Suprapubic skin (tissue), 4 donors: Measurements from ENCODE around the gene CD160.

Source experiments
- POLR2A ChIP-seq, 2 donors: fragments of 450-650 bp; IDR thresholded peaks; one replicate each; pipeline ENCODE4 v1.6.1; 2017; ENCODE audit warnings: antibody characterized with exemption in 2 of 2, mild to moderate bottlenecking in 2 of 2, moderate library complexity in 2 of 2
- POLR2AphosphoS5 ChIP-seq, 3 donors: sonication (generic); formaldehyde crosslinking; IDR thresholded peaks; one replicate each; pipeline ENCODE4 v1.6.1; 2017; ENCODE audit warnings: antibody characterized with exemption in 3 of 3
- TF ChIP-seq, protein P1 (sequence below), 2 donors: fragments of 200-600 bp in 1 of 2; fragments of 450-650 bp in 1 of 2; sonication (generic) in 1 of 2; IDR thresholded peaks; one replicate each; pipeline ENCODE4 v1.5.1; 2016 to 2019; ENCODE audit warnings: antibody characterized with exemption in 2 of 2, mild to moderate bottlenecking in 1 of 2, moderate library complexity in 1 of 2

DNA sequence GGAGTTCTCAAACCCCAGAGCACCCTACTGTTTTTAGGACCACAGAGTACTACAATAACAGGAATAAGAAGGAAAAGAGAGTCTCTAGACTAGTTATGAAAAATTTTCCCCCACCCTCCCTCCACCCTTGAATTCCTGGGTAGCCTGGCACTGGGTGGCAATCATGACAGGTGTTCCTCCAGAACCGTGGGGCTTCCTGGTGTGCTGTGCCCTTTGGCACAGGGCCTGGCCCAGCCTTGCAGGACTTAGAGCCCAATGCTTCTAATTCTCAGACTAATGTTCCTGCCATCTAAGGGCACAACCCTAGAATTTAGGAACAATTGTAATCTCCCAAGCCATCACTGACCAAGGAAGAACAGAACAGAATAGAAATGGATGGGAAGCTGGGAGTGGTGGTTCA lies 1.5 kb upstream of the CD160 start:
- TF ChIP-seq POLR2A (IDR thresholded peaks at IDR 0.05) (no peak), POLR2AphosphoS5 (IDR thresholded peaks at IDR 0.05) (no peak)
- TF ChIP-seq, protein P1, sequence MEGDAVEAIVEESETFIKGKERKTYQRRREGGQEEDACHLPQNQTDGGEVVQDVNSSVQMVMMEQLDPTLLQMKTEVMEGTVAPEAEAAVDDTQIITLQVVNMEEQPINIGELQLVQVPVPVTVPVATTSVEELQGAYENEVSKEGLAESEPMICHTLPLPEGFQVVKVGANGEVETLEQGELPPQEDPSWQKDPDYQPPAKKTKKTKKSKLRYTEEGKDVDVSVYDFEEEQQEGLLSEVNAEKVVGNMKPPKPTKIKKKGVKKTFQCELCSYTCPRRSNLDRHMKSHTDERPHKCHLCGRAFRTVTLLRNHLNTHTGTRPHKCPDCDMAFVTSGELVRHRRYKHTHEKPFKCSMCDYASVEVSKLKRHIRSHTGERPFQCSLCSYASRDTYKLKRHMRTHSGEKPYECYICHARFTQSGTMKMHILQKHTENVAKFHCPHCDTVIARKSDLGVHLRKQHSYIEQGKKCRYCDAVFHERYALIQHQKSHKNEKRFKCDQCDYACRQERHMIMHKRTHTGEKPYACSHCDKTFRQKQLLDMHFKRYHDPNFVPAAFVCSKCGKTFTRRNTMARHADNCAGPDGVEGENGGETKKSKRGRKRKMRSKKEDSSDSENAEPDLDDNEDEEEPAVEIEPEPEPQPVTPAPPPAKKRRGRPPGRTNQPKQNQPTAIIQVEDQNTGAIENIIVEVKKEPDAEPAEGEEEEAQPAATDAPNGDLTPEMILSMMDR (IDR thresholded peaks at IDR 0.05): no peak
